Measurements from ENCODE around the gene BAIAP2L1.

DNA sequence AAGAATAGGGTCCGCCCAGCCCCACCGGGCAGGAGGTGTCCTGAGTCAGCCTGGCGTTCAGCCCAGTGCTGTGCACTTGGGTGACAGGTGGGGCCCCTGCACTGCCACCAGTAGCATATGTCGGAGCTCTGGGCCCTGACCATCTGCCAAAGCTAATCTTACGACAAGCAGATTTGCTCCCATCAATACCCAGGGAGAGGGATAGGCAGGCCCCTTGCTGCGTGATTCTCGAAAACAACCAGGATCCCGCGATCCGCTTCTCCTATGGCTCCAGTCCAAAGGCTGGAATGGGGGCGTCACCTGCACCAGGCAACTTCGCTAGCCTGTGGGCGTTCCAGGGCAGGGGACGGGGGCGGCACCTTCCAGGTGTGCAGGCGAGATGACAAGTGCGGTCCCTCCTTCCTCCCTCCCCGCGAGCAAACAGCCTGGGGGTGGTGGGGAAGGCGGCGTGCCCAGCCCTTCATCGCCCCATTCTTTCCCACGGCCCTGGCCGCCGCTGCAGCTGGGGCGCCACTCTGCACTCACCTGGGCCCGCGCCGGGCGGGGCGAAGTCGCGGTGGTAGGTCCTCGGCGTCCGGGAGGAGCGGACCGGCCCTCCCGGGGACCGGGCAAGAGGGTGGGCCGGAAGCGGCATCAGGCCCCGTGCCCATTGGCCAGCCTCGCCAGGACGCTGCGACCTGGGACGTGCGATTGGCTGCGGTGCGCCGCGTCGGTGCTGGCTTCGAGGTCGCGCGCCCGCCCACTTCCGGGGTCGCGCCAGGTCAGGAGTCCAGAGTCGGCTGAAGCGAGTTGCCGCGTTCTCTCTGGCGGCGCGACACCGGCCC, 149.1 kb downstream of the BAIAP2L1 start, which contains the start of gene TECPR1:
- TF ChIP-seq ATF2 (IDR thresholded peaks at IDR 0.05; ENCODE audit: low read length): no peak
- no peak for TF ChIP-seq EP300 (IDR thresholded peaks at IDR 0.05; ENCODE audit: borderline replicate concordance in 1 of 2, low read depth in 2 of 2, low read length in 2 of 2)
- TF ChIP-seq, protein P1, sequence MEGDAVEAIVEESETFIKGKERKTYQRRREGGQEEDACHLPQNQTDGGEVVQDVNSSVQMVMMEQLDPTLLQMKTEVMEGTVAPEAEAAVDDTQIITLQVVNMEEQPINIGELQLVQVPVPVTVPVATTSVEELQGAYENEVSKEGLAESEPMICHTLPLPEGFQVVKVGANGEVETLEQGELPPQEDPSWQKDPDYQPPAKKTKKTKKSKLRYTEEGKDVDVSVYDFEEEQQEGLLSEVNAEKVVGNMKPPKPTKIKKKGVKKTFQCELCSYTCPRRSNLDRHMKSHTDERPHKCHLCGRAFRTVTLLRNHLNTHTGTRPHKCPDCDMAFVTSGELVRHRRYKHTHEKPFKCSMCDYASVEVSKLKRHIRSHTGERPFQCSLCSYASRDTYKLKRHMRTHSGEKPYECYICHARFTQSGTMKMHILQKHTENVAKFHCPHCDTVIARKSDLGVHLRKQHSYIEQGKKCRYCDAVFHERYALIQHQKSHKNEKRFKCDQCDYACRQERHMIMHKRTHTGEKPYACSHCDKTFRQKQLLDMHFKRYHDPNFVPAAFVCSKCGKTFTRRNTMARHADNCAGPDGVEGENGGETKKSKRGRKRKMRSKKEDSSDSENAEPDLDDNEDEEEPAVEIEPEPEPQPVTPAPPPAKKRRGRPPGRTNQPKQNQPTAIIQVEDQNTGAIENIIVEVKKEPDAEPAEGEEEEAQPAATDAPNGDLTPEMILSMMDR (IDR thresholded peaks at IDR 0.05; ENCODE audit: control extremely low read depth in 1 of 3, insufficient read depth in 1 of 3, low read depth in 1 of 3, low read length in 3 of 3): no peak
- TF ChIP-seq SP1 (IDR thresholded peaks at IDR 0.05; ENCODE audit: low read depth, low read length): peak; percentile 83
- no peak for TF ChIP-seq RNF2 (IDR thresholded peaks at IDR 0.05; ENCODE audit: borderline replicate concordance, low read depth, low read length, missing control alignments, poor library complexity, severe bottlenecking)
- TF ChIP-seq TBP (IDR thresholded peaks at IDR 0.05; ENCODE audit: low read depth, low read length): no peak
- no peak for TF ChIP-seq TCF12 (IDR thresholded peaks at IDR 0.05; ENCODE audit: low read depth, low read length)
